NCI-H1417 (cell line): Measurements from ENCODE around the gene KASH5.
A peak's percentile ranks its signal among the peaks of the same experiment; 100 is the strongest.

Experiments
- DNase-seq, 3 experiments: peaks; one replicate each; lab custom pipeline; 2025; lab: John Stamatoyannopoulos, UW

The KASH5 gene

DNA sequence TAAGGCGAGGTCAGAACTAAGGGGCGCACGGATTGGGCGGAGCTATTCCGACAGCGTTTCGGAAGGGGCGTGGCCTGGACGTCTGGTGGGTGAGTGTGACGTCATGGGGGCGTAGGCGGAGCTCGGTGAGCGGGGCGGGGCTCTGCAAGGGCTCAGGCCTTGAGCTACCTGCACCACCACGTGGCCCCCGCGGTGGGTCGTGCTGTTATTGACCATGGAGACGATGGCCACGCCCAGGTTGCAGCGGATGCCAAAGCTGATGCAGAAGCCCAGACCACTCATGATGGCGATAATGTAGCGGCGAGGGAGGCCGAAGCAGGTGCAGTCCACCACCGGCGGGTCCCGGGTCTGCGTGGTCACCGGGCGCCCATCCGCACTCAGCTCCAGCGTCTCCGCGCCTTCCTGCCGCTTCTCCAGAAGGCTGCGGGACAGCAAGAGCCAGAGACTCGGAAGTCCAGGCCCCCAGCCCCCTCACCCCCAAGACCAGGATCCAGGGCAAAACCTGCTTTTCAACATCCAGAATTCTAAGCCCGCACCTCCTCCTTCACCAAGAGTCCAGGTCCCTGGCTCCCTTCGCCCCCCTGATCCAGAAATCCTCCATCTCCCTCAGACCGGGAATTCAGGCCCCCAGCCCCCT, 48.5 kb downstream of the KASH5 start:
- no peak for DNase-seq

DNA sequence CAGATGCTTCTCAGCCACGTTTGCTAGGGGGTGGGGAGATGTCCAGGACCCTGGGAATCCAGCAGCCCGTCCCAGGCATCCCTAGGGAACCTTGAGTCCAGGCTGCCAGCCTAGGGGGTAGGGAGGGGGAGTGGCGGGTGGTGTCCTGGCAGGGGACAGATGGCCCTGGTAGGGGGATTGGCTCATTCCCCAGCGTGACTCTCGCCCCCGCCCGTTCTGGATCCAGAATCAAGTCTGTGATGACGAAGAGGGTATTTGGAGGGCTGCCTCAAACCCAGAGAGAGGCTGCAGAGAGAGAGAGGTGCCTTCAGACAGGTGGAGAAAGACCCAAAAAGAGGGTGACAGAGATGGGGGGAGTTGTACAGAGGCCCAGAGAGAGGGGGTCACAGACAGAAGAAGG, 49.2 kb downstream of the KASH5 start:
- no peak for DNase-seq

DNA sequence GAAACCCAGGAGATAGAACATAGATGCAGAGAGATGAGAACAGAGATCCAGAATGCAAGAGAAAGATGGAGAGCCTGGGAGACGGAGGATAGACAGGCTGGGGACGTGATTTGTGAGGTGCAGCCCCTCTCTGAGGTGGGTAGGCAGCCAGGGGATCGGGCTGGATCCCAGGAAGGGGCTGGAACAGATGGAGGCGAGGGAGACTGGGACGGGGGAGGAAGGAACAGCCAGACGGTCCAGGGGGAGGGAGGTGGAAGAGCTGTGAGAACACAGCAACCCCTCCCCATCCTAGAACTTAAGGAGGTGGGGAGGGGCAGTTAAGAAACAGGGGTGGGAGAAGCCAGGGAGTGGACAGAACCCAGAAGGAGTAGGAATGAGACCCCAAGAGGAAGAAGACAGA, 50.2 kb downstream of the KASH5 start:
- no peak for DNase-seq

DNA sequence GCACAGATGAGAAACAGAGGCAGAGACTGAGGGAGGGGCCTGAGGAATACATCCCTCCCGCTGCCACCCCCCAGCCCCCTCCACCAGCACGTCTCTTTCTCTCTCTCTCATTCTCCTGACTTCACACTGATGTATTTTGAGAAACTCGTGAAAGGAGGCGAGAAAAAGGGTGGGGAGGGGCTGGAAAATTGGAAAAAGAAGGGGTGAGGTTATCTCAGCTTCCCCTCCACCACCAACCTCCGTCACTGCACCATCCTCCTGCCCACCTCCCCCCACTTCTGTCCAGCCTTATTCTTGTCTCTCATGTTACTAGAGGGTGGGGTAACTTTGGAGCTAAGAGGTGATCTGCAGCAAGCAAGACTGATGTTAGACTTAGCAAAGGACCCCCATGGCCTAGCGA, 51.8 kb downstream of the KASH5 start:
- no peak for DNase-seq

DNA sequence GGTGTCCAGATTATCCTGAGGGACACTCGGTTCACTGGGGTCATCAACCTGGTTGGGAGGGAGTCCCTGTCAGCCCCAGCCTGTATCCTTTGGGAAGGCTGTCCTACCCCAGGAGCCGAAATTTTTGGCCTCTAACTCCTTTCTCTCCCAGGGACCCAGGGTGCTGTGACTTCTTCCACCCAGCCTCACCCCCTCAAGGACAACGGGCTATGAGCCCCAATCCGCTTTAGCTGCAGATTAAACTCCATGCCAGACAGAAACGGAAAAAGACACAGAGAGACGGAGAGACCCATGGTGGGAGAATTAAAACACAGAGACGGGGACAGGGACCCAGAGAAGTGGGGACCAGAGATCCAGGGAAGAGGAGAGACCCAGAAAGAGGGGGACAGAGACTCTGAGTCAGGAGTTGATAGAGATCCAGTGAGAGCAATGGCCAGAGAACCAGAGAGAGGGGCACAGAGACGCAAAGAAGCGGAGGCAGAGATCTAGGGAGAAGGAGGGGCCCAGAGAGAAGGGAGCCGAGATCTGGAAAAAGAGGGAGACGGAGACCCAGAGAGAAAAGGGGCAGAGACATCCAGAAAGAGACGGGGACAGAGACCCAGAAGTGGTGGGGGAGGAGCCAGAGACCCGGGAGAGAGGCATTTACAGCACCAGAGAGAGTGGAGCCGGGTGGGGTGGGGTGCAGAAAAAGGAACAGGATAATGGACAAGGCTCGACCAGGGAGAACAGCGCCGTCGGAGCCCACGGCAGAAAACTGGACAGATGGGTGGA, 52.6 kb downstream of the KASH5 start:
- DNase-seq, result no peak

DNA sequence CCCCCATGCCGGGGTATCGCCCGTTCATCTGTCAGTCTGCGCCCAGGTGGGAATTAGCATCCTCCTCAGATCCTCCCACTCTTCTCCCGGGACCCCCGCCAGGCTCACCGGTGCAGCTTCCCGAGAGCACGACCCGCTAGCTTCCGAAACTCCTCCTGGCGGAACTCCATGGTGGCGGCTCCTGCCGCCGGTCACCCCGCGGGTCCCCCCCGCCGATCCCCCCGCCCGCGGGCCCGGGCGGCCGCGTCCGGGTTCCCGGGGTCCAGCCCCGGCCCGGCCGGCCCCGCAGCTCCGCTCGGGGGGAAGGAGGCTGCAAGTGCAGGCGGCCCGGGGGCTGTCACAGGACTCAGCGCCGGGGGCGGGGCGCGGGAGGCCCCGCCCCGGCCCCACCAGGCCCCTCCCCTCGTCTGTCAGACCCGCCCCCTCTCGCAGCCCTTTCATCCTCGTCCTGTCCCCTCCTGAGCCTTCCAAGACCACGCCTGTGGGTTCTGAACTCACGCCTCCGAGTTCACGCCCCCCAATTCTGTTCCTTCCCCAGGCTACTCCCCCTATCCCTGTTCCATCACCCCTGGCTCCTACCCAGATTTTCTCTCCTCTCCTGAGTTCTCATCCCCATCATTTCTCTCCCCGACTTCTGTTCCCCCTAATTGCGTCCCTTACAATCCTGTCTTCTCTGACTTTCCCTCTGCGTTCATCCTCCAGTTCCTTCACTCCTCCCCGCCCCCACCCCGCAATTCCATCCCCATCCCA, 53.3 kb downstream of the KASH5 start, which contains the start of gene SLC17A7:
Gene SLC17A7, minus strand, starts transcription at position 318 of the 750 bp plus-strand sequence. Its CDS starts 148 bp downstream, at position 170.
- peak; percentile 19 to 53 (median 23) for DNase-seq

DNA sequence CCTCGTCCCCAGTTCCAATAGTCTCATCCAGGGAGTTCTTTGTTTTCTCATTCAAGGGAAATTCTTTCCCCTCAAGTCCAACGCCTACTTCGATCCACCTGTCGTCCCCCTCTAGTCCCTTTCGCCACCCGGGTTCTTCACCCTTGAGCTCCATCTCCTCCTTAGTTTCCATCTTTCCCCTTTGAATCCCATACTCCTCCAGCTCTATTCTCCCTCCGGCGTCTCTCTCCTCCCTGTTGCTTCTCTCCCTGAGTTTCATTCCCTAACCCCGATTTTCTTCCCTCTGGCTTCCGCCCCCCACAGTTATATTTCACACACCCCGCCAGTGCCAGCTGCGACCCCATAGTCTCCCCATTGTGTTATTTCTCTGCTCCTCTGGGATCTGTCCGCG, 53.9 kb downstream of the KASH5 start:
- DNase-seq, result no peak

DNA sequence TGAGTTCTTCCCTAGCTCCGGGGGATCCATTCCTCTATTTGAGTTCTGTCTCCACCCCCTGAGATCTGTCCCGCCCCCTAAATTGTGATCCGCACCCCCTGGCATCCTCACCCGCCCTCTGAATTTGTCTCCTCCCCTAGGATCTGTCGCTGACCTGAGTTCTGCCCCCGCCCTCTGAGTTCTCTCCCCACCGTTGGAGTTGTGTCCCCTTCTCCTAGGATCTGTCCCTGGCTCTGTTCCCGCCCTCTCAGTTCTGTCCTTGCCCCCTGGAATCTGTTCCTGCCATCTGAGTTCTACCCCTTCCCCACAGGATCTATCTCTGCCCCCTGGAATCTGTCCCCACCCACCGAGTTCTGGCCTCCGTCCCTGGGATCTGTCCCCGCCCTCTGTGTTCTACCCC, 54.3 kb downstream of the KASH5 start:
- peak in 1 of 3 experiments; percentile 10 for DNase-seq

DNA sequence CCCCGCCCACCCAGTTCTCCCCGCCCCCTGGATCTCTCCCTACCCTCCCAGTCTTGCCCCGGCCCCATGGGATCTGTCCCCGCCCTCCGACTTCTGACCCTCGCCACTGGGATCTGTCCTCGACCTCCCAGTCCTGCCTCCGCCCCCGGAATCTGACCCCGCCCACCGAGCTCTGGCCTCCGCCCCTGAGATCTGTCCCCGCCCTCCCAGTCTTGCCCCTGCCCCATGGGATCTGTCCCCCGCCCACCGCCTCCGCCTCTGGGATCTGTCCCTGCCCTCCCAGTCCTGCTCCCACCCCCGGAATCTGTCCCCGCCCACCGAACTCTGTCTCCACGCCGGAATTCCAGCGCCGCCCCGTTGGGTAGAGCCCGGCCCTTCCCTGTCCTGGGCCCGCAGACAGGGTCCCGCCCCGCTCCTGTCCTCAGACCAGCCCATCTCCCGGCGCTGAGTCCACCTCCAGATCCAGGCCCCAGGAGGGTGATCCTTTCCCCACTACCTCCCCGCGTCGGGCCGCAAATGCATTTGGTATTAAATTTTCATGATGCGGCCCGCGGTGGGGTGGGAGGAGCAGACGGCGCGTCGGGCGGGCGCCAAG, 54.8 kb downstream of the KASH5 start:
- DNase-seq, result peak; percentile 58 to 88 (median 60)

DNA sequence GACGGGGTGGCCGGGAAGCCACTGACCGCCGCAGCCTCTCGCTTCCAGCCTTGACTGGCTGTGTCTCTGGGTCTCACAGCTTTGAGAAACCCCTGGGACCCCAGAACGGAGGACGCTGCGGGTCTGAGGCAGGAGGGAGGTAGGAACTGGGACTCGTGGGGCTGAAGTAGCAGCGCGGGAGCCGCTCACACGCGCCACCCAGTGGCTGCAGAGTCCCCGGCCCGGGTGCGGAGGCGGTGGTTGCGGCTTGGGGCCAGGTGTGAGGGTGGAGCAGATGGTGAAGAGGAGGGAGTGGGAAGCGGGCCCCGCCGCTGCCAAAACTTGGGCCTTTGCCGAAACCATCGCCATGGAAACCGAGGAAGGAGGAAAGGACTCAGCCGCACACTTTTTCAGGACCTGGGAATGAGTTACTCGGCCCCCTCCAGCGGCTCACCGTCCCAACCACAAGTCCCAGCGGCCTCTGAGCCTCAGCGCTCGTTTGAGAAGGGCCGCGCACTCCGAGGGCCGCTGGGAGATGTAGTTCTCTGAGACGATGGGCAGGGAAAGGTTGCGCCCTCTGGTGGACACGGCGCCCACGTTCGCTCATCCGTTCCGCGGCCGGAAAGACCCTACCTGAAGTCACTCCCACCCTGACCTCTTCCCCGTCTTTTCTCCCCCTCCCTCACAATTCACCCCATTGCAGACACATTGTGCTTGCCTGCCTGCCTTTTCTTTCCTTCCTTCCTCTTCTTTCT, 55.5 kb downstream of the KASH5 start:
- DNase-seq, result peak; percentile 95 to 96 (median 96)

DNA sequence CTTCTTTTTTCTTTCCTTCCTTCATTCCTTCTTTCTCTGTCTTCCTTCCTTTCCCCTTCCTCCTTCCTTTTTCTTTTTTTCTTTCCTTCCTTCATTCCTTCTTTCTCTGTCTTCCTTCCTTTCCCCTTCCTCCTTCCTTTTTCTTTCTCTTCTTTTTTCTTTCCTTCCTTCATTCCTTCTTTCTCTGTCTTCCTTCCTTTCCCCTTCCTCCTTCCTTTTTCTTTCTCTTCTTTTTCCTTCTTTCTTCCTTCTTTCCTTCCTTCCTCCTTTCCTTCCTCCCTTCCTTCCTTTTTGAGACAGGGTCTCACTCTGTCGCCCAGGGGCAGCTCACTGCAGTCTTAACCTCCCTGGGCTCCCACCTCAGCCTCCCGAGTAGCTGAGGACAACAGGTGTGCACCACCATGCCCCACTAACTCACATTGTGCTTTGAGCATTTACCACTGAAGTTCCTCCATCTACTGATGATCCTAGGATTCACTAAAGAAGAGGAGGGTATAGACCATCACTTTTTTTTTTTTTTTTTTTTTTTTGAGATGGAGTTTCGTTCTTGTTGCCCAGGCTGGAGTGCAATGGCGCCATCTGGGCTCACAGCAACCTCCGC, 56.2 kb downstream of the KASH5 start:
- peak in 1 of 3 experiments; percentile 6 for DNase-seq

DNA sequence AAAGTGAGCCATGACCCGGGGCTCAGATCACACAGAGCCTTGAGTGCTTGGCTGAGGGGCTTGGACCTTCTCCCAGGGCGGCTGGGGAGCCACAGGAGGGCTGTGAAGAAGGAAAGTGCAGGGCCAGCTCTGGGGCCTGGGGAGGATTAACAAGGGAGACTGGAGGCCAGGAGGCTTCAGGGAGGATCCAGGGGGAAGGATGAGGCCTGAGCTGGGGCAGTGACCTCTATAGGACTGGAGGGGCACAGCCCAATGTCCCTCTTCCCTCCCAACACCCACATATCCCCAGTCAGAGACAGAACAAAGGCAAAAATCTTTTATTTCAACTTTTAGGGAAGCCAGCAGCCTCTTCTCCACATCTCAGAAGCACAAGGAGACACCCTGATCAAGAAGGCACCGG, 57.9 kb downstream of the KASH5 start:
- DNase-seq, result no peak

DNA sequence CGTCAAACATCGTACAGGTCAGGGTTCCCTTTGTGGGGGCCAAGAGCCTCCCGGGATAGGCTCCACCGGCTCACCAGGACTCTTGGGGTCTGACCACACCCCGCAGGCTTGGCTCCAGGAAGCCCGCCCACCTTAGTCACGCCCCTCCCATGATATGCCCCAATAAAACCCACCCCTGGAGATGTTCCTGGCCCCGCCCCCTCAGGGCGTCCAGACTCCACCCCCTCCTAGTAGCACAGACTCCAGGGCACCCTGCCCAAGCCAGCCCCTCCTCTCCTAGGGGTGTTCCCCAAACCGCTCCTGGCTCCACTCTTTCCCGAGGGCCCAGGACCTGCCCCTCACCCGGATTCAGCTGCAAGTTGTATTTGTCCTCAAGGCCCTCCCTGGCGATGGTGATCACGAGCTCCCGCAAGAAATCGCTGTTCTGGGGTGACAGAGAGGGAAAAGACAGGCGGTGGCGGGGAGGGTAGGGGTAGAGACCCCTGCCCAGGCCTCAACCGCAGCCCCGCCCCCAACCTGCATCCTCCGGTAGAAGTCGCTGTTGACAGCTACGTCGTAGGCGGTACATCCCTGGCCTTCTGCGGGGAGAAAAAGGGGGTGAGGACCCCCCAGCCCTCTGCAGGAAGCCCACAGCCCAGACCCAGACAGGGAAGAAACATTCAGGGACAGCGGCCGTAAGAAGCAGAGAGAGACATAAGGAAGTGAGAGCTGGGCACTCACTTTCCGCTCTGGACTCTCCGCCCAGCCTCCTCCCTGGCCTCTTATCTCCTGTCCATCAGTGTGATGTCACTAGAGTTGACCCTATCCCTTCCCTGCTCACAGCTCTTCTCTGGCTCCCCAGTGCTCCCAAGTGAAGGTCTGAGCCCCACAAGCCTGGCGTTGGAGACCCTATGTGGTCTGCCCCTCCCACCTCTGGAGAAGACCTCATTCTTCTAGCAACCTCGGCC, 59.7 kb downstream of the KASH5 start:
- DNase-seq, result no peak

DNA sequence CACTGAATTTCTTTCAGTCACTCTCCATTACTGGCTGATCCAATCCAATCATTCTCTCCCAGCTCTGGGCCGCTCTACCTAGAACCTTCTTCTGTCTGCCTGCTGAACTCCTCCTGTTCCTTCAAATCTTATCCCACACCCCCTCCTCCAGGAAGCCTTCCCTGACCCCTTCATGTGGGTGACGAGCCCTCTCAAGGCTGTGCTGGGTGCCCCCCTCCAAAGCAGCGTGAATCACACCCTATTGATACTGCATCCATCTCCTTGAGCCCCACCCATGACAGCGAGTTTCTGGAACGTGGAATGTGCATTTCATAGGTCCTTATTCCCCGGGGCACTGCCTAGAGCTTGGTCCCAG, 60.4 kb downstream of the KASH5 start:
- DNase-seq, result no peak

DNA sequence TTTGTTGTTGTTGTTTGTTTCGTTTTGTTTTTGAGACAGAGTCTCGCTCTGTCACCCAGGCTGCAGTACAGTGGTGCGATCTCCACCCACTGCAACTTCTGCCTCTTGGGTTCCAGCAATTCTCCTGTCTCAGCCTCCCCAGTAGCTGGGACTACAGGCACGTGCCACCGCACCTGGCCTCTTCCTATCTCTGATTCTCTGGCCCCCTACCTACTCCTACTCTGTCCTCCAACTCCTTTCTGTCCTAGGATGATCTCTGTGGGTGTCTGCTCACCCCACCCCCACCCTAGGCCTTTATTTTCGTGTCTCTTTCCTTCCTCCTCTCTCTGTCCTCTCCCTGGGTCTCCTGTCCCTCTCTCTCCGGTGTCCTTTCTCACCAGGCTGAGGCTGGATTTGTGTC, 62.4 kb downstream of the KASH5 start:
- no peak for DNase-seq

DNA sequence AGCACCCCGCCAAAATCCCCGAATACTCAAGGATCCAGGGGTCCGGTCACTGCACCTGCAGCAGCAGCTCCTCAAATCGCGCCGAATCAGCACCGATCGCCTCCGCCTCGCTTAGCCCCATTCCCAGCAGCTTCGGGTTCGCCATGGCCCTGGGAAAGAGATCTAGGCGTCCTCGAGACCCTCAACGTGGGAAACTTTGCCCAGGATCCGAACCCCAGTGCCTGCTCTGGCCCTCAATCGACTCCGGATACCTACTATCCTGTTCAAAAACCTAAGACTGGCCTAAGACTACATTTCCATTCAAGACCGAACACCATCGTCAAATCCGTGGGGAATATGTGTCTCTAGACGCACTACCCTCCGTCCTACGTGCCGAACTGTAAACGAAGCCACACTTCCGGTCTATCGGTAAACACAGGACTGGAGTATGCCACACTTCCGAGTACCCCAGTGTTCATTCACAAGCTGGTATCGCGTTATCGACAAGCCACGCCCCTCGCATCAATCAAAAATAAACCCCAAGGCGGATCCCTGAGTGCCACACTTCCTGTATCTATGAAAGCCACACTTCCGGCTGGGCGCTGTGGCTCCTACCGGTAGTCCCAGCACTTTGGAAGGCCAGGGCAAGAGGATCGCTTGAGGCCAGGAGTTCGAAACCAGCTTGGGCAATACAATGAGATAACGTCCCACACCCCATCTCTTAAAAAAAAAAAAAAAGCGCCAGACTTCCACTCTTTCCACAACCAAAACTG, 63.6 kb downstream of the KASH5 start, which contains the start of gene PIH1D1:
Gene PIH1D1, minus strand, starts transcription at position 385 of the 752 bp plus-strand sequence. Its CDS starts 240 bp downstream, at position 145.
- DNase-seq, result peak; percentile 97 to 99 (median 99)

DNA sequence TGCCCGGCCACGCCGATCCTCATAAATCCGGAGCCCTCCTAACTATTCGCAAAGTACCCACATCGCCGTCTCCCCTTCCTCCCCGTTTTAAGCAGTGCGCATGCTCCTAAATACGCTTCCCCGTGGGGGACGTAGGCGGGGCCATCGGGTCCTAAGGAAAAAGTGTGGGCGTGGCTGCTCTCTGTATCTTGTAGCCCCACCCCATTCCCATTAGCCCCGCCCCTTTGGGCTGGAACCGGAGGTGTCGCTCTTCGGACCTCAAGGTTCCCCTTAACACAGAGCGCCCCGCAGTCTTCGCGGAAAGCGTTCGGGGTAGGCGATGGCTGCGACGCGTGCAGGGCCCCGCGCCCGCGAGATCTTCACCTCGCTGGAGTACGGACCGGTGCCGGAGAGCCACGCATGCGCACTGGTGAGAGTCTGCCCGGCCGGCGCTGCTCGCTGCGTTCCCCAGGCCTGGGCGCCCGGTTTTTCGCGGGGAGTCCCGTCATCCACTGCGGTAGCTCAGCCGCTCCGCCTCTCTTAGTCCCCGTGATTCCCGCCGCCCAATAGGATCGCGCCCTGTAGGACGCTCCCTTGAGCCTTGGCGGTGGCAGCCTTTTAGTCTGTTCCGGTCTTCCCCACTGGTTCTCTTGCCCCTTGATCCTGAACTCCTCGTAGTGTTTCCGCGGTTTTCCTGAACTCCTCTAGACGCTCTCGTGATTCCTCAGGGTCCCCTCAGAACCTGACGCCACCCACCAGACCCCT, 65.1 kb downstream of the KASH5 start, which contains the start of gene ALDH16A1:
Gene ALDH16A1, plus strand, starts transcription at position 213 of the 744 bp plus-strand sequence. Its CDS starts 107 bp downstream, at position 320.
- peak; percentile 98 to 99 (median 99) for DNase-seq

DNA sequence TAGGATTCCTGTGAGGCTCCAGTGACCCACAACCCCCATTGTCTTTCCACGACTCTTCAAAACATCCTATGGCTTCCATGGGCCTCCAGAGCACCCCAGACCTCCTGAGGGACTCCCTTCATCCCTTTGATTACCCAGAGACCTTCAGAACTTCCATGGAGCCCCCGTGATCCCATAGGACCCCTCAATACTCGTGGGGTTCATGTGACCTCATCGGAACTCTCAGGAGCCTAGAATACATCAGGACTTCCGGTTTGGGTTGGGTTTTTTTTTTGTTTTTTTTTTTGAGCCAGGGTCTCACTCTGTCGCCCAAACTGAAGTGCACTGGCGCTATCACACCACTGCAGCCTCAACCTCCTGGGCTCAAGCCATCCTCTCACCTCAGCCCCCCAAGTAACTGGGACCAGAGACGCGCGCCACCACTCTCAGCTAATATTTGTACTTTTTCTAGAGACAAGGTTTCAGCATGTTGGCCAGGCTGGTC, 65.8 kb downstream of the KASH5 start:
- DNase-seq, result no peak
